CD4-positive, alpha-beta T cell (primary cell): ENCODE measurements around the gene ARID1B. TPM values are rescaled to one million over a fixed set of nuclear protein-coding genes. Genes with fewer than 3 reads are reported as not detected.

Experiments
- ATAC-seq: fragments of 200-7000 bp; cut with Tn5 transposase; one replicate; pipeline ENCODE4 v1.10.0; 2022; ENCODE audit warnings: mild to moderate bottlenecking; ENCODE audit not compliant: poor library complexity
- CTCF ChIA-PET: fragments of 350-600 bp; sonication (Branson Sonifier 250); formaldehyde crosslinking; loops from one replicate; lab custom pipeline; 2021; ENCODE audit warnings: antibody characterized with exemption, inconsistent platforms; lab: Charles Lee
- POLR2A ChIA-PET: fragments of 350-600 bp; sonication (Branson Sonifier 250); formaldehyde crosslinking; loops from one replicate; lab custom pipeline; 2021; ENCODE audit warnings: antibody characterized with exemption, inconsistent platforms; lab: Charles Lee
- DNase-seq, 14 experiments: peaks; one replicate each; pipeline ENCODE4 v3.0.0-alpha.2; 2013 to 2020; ENCODE audit warnings: mixed read lengths in 2 of 14
- H3K27ac ChIP-seq, 2 donors: one replicate each; pipeline versions ENCODE4 v1.5.1 to v1.7.0; 2013; ENCODE audit warnings: low read length in 2 of 2, low read depth in 1 of 2, mild to moderate bottlenecking in 1 of 2
- H3K27me3 ChIP-seq, 2 experiments: 1 replicate in 1 of 2; 2 replicates in 1 of 2; pipeline versions ENCODE4 v1.6.1 to v1.7.0; 2013; ENCODE audit warnings: low read length in 2 of 2, control low read depth in 1 of 2, mild to moderate bottlenecking in 1 of 2, moderate library complexity in 1 of 2; ENCODE audit not compliant: insufficient read depth in 2 of 2, control insufficient read depth in 1 of 2
- H3K36me3 ChIP-seq: one replicate; pipeline ENCODE4 v1.6.1; 2013; ENCODE audit warnings: low read length, control low read depth; ENCODE audit not compliant: insufficient read depth
- H3K4me1 ChIP-seq: one replicate; pipeline ENCODE4 v1.6.1; 2013; ENCODE audit warnings: low read length, control low read depth; ENCODE audit not compliant: insufficient read depth
- H3K4me3 ChIP-seq: one replicate; pipeline ENCODE4 v1.5.1; 2013; ENCODE audit warnings: mild to moderate bottlenecking, low read length, moderate library complexity
- H3K9me3 ChIP-seq, 2 experiments: 1 replicate in 1 of 2; 2 replicates in 1 of 2; pipeline versions ENCODE4 v1.6.1 to v1.7.0; 2013; ENCODE audit warnings: low read length in 2 of 2, mild to moderate bottlenecking in 2 of 2, control low read depth in 1 of 2, moderate library complexity in 1 of 2; ENCODE audit not compliant: control insufficient read depth in 1 of 2, insufficient read depth in 1 of 2
- H3K27ac Mint-ChIP-seq: one replicate; pipeline ENCODE4 v1.8.0; 2020; ENCODE audit warnings: mixed read lengths
- H3K27me3 Mint-ChIP-seq: one replicate; pipeline ENCODE4 v1.8.0; 2021; ENCODE audit warnings: mixed read lengths
- H3K36me3 Mint-ChIP-seq: one replicate; pipeline ENCODE4 v1.8.0; 2021; ENCODE audit warnings: low read depth, mixed read lengths
- H3K4me1 Mint-ChIP-seq: one replicate; pipeline ENCODE4 v1.8.0; 2021; ENCODE audit warnings: low read depth, mixed read lengths
- H3K4me3 Mint-ChIP-seq: one replicate; pipeline ENCODE4 v1.8.0; 2020; ENCODE audit warnings: mild to moderate bottlenecking, mixed read lengths
- H3K9me3 Mint-ChIP-seq: one replicate; pipeline ENCODE4 v1.8.0; 2020; ENCODE audit warnings: mixed read lengths
- intact Hi-C, 2 experiments: fragments of 100-400 bp; cut with DNase I in 1 of 2; cut with micrococcal nuclease in 1 of 2; formaldehyde crosslinking; loops; one replicate each; pipeline versions ENCODE4 v1.15.1 to v1.9.0; 2023 to 2025; cut with DNase I, micrococcal nuclease
- total RNA-seq, 174 experiments: library from RNA in 2 of 174; stranded (reverse) in 2 of 174; gene quantifications; one replicate each; pipeline ENCODE4 v1.2.3 and lab custom pipeline; 2021 to 2026
- TF ChIP-seq, protein P1 (sequence below): fragments of 200-600 bp; IDR thresholded peaks from one replicate; pipeline ENCODE4 v1.8.0; 2022; ENCODE audit warnings: antibody characterized with exemption, mild to moderate bottlenecking

The ARID1B gene
- total RNA-seq, 2 experiments from 2014 or later: 120 to 125 TPM

DNA sequence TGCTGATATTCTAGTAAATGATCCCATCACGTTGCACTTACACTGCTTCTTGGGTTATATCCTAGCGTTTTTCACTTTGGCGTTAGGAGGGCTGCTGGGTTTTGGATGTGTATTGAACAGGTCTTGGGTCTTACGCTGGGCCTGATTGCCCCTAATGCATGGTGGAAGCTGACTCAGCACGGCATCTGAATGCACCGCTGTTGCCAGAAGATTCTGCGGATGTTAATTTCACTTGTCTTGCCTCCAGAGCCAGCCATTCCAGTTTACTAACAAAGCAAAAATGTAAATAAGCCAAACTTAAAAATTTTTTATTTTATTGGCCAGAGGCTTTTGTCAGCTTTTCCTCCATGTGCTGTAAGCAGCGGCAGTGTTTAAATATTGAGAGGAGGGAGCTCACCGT, 312.7 kb downstream of the ARID1B start:
- Mint-ChIP-seq H3K27me3 (no peaks in the 10 kb centered on the region), H3K4me3 (no peak overlapping the region), H3K9me3 (no peaks in the 10 kb centered on the region), H3K4me1 (peaks cover 50% of the 10 kb centered on the region), H3K36me3 (peaks cover 79% of the 10 kb centered on the region), H3K27ac (no peak overlapping the region)
- TF ChIP-seq, protein P1, sequence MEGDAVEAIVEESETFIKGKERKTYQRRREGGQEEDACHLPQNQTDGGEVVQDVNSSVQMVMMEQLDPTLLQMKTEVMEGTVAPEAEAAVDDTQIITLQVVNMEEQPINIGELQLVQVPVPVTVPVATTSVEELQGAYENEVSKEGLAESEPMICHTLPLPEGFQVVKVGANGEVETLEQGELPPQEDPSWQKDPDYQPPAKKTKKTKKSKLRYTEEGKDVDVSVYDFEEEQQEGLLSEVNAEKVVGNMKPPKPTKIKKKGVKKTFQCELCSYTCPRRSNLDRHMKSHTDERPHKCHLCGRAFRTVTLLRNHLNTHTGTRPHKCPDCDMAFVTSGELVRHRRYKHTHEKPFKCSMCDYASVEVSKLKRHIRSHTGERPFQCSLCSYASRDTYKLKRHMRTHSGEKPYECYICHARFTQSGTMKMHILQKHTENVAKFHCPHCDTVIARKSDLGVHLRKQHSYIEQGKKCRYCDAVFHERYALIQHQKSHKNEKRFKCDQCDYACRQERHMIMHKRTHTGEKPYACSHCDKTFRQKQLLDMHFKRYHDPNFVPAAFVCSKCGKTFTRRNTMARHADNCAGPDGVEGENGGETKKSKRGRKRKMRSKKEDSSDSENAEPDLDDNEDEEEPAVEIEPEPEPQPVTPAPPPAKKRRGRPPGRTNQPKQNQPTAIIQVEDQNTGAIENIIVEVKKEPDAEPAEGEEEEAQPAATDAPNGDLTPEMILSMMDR: no peak
- POLR2A ChIA-PET: interaction anchor here (1.4 kb wide), 1 partner anchor 9 kb away, joined by 4 read pairs; no protein-coding TSS in a partner anchor
- peaks cover 24% of the 10 kb centered on the region for H3K36me3 ChIP-seq
- DNase-seq (no peak), ATAC-seq (no peak)
- CTCF ChIA-PET: no interaction called here
- no peak overlapping the region for H3K27ac ChIP-seq
- no peaks in the 10 kb centered on the region for H3K4me1 ChIP-seq
- no peaks in the 10 kb centered on the region for H3K9me3 ChIP-seq
- intact Hi-C loops: no loop called here
- no peaks in the 10 kb centered on the region for H3K27me3 ChIP-seq
- no peak overlapping the region for H3K4me3 ChIP-seq

DNA sequence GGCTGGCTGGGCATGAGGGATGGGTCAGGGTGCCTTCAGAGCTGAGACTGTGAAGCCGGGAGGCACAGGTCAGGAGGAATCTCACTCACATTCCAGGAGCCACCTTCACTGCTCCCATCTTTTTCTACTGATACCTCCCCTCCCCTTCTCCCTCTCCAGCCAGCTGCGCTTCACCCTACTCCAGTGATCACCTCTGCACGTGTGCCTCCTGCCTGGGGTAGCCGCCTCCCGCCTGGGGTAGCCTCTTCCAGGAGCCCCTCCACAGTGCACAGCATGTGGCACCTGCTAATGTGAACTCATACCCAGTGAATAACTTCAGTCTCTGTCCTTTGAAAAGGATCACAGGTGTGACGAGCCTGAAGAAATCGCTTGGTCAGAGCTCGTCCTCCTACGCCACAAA, 313.6 kb downstream of the ARID1B start:
- Histone ChIP-seq H3K4me3 (no peak overlapping the region), H3K9me3 (no peaks in the 10 kb centered on the region), H3K27ac (no peak overlapping the region), H3K36me3 (peaks cover 17% of the 10 kb centered on the region), H3K4me1 (no peaks in the 10 kb centered on the region), H3K27me3 (no peaks in the 10 kb centered on the region)
- ChIA-PET POLR2A (interaction anchor here (1.4 kb wide), 1 partner anchor 8 kb away, joined by 4 read pairs; no protein-coding TSS in a partner anchor), CTCF (no interaction called here)
- Mint-ChIP-seq H3K9me3 (no peaks in the 10 kb centered on the region), H3K36me3 (peaks cover 70% of the 10 kb centered on the region), H3K4me3 (no peak overlapping the region), H3K27ac (no peak overlapping the region), H3K4me1 (peaks cover 51% of the 10 kb centered on the region), H3K27me3 (no peaks in the 10 kb centered on the region)
- intact Hi-C loops: no loop called here
- ATAC-seq (no peak), DNase-seq (no peak)
- TF ChIP-seq, protein P1: no peak

DNA sequence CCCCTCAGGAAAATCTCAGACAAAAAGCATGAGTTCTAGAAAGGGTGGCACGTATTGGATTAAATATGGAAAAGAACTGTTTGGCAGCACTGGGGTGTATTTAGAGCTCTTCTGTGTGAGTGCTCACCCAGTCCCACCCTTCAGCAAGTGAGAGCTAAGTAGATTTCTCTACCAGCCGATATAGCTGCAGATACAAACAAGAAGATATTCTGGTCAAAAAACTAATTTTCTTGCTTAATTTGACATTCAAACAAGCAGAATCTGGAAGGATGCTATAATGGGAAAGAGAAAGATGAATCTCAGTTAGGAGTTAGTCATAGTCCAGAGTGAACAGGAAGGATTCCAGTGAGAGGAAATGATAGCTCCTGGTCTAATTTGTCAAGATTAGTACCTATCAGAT, 314.1 kb downstream of the ARID1B start:
- Mint-ChIP-seq H3K9me3 (no peaks in the 10 kb centered on the region), H3K36me3 (peaks cover 65% of the 10 kb centered on the region), H3K4me1 (peaks cover 56% of the 10 kb centered on the region), H3K27ac (no peak overlapping the region), H3K4me3 (no peak overlapping the region), H3K27me3 (no peaks in the 10 kb centered on the region)
- ChIA-PET POLR2A (no interaction called here), CTCF (no interaction called here)
- DNase-seq (no peak), ATAC-seq (no peak)
- TF ChIP-seq, protein P1: no peak
- no peak overlapping the region for H3K27ac ChIP-seq
- H3K27me3 ChIP-seq: no peaks in the 10 kb centered on the region
- no peaks in the 10 kb centered on the region for H3K9me3 ChIP-seq
- intact Hi-C loops: no loop called here
- no peak overlapping the region for H3K4me3 ChIP-seq
- no peaks in the 10 kb centered on the region for H3K4me1 ChIP-seq
- peaks cover 13% of the 10 kb centered on the region for H3K36me3 ChIP-seq
